Measurements from ENCODE around the gene PML.

Gene PML

DNA sequence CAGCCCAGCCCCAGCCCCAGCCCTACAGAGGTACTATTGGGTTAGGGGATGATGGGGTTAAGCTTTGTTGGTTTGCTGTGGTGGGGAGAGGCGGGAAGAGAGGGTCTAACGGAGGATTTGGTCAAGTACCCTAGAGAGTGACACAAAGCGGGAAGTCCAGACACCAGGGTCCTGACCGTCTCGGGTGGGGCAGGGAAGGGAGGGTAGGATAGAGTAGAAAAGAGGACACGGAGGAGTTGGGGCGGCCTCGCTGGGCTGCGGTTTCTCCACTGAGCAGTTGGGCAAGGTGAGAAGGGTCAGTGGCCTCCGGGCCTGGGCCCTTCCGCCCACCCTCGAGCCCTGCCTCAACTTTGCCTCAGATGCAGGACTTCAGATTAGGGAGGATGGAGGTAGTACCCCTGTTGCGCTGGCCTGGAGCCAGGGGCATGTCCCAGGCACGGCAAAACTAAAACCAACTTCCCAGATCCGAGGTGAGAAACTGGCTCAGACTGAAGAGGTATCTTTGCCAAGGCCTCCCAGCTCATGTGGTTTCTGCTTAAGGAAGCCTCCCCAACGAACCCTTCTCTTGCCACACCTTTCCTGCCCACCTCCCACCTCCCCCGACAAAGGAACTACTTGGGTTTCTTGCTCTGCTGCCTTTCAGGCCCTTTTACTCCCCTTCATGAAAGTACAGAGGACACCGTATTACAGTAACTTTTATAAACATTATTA is 551 bp downstream of the PML start:
- peak overlapping the region; percentile 63 to 93 (median 82) for H3K4me3 ChIP-seq
- peak overlapping the region; percentile 71 to 99 (median 95) for H3K27ac ChIP-seq

DNA sequence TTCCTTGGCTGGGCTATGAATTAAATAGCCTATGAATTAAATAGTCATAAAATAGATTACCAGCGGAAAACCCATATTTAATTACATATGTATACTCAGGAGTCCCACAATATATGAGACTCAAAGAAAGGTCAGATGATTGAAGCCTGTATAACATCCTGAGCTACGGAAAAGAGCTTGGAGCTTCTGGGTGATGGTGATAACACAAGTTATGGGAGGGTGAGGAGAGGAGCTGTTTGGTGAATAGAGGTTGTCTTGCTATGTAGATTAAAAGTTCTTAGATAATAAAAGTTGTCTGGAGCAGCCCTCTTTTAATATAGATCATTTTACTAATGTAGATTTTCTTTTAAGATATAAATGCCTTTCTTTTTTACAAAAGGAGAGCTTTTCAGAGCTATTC is 1.8 kb downstream of the PML start:
- H3K27ac ChIP-seq, result peak overlapping the region in 18 of 21 experiments; percentile 44 to 99 (median 94)
- peak overlapping the region; percentile 9 to 93 (median 71) for H3K4me3 ChIP-seq

DNA sequence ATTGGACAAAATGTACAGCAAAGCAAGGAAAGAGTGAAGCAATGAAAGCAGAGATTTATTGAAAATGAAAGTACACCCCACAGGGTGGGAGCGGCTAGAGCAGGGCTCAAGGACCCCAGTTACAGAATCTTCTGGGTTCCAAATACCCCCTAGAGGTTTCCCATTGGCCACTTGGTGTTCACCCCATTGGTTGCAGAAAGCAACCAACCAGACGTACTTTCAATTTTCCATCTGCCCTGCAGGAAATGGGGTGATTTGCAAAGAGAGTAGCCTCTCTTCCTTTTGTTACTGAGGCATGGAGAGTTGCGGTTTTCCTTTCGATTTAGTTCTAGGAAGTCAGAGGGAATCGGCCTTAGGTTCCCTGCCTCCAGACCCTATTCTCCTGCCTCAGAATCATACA is 2.4 kb downstream of the PML start:
- Histone ChIP-seq H3K27ac (peak overlapping the region in 19 of 21 experiments; percentile 5 to 99 (median 94)), H3K4me3 (peak overlapping the region; percentile 9 to 93 (median 71))

DNA sequence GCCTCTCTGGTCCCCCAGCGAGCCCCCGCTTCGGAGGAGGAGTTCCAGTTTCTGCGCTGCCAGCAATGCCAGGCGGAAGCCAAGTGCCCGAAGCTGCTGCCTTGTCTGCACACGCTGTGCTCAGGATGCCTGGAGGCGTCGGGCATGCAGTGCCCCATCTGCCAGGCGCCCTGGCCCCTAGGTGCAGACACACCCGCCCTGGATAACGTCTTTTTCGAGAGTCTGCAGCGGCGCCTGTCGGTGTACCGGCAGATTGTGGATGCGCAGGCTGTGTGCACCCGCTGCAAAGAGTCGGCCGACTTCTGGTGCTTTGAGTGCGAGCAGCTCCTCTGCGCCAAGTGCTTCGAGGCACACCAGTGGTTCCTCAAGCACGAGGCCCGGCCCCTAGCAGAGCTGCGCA is 3.5 kb downstream of the PML start:
- Histone ChIP-seq H3K4me3 (peak overlapping the region in 2 of 7 experiments; percentile 65 to 82), H3K27ac (peak overlapping the region in 12 of 21 experiments; percentile 13 to 99 (median 92))

DNA sequence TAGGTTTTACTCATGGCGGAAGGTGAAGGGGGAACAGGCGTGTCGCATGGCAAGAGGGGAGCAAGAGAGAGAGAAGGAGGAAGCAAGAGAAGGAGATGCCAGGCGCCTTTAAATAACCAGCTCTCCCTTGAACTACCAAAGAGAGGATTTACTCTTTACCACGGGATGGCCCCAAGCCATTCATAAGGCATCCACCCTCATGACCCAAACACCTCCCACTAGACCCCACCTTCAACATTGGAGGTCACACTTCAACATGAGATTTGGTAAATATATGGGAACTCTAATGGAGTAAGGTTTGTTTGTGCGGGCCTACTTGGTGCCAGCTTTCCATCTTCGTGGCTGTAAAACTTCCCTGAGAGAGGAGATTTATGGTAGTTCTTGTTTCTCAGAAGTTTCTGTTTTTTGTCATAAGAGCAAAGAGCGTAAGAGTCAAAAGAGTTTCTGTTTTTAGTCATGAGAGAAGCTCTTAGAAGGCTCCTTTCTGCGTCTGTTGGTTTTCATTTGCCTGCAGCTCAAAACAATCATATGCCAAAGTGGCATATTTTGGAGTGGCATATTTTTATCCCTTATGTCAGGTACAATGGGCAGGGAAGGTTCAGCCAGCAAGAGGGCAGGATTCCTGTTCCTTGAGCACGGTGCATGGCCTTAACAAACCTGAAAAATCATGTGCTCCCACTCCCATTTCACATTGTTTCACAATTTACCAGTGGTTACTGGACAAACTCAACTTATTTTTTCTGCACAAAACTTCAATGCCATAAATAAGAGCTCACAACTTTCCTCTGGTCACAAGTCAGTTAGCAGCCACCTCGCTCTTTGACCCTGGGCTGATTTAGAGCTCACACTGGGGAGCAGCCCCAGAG is 12.5 kb downstream of the PML start:
- Histone ChIP-seq H3K27ac (peak overlapping the region in 17 of 21 experiments; percentile 0 to 72 (median 35)), H3K4me3 (no peak overlapping the region)

DNA sequence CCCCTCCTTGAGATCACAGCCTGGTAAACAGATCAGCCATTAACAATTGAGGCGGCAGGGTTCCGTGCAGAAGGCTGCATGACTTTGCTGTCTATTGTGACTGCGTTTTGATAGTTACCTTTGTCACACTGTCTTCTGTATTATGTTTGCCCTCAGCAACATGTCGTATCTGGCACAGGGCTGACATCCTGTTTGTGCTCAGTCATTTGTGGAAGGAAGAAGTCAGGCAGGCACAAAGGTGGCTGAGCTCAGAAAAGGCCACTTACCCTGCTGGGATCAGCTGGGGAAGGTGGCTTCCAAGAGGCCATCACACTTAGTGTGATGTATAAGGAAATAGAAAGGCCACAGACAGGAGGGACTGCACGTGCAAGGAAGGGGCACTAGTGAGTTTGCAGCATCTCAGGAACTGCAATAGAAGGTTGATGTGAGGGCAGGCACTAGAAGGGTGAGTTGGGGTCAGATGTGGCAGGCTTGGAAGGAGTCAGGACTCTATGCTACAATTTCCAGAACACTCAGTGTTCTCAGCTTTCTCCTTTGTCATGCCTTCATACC is 13.4 kb downstream of the PML start:
- Histone ChIP-seq H3K4me3 (no peak overlapping the region), H3K27ac (peak overlapping the region in 14 of 21 experiments; percentile 9 to 72 (median 50))

DNA sequence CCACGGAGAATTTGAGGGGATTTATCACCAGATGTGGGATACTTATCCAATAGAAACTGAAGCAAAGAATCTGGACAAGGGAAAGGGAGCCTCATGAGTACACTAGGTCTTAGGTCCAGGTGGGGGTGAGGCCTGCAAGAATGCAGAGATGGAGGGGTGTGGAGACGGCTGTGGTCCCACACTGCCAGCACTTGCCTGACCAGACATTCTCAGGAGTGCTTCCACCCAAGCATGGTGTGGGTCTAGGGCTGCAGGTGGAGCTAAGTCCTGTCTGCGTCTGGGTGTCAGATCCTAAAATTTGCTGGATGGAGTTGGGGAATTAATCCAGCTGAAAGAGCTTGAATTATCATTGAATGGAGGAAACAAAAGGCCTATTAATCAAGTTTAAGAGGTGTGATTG is 14.4 kb downstream of the PML start:
- peak overlapping the region in 7 of 21 experiments; percentile 12 to 72 (median 29) for H3K27ac ChIP-seq
- H3K4me3 ChIP-seq, result no peak overlapping the region

DNA sequence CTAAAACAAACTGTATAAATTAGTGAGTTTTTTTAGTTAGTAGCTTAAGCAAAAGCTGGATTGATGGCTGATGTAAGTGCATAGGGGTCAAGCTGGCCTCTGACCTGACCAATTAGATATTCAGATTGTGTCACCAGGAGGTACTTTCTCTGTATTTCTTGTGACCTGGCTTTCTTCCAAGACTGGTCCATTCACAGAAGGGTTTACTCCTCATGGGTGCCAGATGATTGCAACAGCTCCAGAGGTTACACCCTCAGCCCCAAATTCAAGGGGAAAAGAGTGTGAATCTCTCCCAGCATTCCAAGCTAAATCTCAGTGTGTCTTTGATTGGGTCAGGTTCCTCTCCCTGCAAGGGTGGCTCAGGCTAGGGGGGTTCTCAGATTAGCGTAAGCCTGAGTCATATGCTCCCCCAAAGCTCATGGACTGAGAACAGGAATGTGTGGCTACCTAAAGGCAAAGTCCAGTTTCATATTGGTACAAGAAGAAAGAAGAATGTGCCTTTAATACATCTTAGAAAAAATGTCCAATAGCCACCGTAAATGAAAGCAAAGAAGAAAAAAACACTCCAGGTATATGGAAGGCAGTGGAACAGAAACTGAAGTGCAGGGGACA is 16.5 kb downstream of the PML start:
- H3K27ac ChIP-seq, result peak overlapping the region in 15 of 21 experiments; percentile 4 to 75 (median 33)

DNA sequence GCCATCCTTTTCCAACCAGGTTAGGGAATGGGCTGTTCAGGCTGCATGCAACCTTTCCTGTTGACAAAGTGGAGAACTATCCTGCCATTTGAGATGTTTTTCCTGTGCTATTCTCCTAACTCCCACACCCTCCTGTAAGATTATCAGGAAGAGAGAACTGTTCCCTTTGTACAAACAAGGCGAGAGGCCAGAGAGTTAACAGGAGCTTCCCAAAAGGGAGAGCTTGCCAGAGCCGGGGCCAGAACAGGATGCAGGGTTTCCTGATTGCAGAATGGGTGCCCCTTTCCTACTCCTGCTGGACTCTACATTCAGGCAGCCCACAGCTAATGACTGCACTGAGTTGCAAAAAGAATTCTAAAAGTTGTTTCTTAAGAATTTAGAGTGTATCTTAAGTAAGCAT is 17.1 kb downstream of the PML start:
- peak overlapping the region in 13 of 21 experiments; percentile 4 to 75 (median 39) for H3K27ac ChIP-seq
- no peak overlapping the region for H3K4me3 ChIP-seq

More for the DNA sequence above, 16.5 kb downstream of the PML start:
- H3K4me3 ChIP-seq, result no peak overlapping the region

DNA sequence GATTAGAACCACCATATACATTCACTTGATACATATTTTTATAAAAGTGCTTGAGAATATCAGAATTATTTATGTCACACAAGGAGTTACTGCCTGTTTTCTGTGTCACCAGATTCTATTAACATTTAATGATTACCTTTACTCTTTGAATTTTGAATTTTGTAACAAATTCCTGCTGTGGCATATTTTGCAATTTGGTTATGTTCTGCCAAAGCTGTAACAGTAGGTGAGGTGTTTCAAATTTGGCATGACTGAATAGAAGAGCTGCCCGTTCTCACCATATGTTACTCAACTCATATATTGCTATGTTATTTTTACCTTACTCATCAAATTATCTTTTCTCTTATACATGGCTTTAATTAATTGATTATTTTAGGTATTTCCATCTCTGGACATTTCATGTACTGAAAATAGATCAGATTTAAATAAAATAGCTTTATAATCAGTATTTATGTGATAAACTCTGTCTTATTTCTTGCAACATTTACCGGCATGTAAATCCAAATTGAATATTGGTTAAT is 18.9 kb downstream of the PML start:
- H3K4me3 ChIP-seq, result no peak overlapping the region
- H3K27ac ChIP-seq, result peak overlapping the region in 1 of 21 experiments; percentile 47

DNA sequence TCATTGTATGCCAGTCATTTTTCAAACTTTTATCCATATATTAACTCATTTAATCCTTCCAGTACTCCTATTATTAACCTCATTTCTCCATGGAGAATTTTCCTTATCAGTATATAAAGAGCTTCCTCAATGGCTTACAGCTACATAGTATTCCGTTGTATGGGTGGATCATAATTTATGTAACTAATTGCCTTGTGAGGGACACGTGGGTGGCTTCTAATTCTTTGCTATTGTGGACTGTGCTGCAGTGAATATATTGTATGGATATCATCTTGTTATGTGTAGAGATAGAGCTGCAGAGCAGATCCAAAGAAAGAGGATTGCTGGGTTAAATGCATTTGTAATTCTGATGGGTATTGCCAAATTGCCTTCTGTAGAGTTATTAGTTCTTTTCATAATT is 25.2 kb downstream of the PML start:
- H3K4me3 ChIP-seq, result no peak overlapping the region
- no peak overlapping the region for H3K27ac ChIP-seq

DNA sequence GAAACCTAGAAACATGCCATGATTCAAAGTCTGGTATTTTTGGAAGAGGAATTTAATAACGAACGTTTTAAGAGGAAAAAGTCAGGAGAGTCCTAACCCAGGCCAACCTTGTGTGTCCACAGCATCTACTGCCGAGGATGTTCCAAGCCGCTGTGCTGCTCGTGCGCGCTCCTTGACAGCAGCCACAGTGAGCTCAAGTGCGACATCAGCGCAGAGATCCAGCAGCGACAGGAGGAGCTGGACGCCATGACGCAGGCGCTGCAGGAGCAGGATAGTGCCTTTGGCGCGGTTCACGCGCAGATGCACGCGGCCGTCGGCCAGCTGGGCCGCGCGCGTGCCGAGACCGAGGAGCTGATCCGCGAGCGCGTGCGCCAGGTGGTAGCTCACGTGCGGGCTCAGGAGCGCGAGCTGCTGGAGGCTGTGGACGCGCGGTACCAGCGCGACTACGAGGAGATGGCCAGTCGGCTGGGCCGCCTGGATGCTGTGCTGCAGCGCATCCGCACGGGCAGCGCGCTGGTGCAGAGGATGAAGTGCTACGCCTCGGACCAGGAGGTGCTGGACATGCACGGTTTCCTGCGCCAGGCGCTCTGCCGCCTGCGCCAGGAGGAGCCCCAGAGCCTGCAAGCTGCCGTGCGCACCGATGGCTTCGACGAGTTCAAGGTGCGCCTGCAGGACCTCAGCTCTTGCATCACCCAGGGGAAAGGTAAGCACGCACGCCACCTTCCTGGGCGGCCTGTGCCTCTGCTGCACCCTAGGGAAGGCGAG is 28.4 kb downstream of the PML start:
- Histone ChIP-seq H3K4me3 (no peak overlapping the region), H3K27ac (no peak overlapping the region)

DNA sequence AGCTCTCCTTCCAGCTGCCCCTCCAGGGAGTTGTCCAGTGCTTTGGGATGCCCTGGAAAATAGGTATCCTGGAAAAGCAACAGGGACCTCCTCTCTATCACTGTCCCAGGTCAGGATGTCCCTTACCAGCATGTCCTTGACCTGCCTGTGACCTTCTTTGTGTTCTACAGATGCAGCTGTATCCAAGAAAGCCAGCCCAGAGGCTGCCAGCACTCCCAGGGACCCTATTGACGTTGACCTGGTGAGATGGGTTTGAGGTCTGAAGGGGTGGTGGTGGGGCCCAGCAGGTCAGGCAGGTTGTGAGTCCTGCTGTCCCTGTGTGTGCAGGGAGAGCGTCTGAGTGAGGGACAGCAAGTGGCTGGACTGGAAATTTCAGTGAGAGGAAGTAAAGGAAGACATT is 30.2 kb downstream of the PML start:
- Histone ChIP-seq H3K4me3 (no peak overlapping the region), H3K27ac (peak overlapping the region in 4 of 21 experiments; percentile 14 to 49 (median 37))

DNA sequence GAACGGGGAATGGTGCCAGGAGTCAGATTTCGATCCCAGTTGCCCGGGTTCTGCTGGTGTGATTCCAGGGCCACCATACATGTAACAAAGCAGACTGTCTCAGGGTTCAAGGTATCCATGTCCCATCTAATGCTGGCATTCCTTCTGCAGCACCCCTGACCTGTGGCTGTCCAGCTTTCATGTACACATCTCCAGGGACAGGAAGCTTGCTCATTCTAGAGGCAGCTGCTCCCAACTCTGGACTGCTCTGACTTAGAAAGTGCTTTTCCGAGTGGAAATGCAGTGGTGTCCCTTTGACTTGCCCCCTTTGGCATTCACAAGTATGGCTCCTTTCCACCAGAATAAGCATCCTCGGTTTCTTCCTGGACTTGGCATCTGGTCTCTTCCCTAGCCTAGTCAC is 30.9 kb downstream of the PML start:
- no peak overlapping the region for H3K4me3 ChIP-seq
- H3K27ac ChIP-seq, result peak overlapping the region in 1 of 21 experiments; percentile 42

DNA sequence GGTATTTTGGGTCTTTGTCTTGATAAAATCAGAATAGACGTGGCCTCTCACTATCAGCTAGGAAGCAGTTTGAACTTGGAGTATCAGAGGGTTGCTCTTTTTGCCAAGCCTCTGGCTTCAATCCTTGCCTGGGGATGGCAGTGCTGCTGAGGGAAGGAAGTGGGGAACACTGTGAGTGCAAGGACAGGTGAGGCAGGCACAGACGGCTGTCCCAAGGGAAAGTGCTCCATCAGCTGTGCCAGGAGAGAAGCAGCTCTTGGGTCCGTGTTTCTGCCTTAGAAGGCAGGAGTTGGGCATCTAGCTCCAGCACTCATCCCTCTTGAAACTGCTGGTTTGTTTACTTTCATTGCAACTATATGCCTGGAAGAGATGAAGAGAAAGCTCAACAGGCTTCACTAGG is 33.2 kb downstream of the PML start:
- Histone ChIP-seq H3K27ac (no peak overlapping the region), H3K4me3 (no peak overlapping the region)

DNA sequence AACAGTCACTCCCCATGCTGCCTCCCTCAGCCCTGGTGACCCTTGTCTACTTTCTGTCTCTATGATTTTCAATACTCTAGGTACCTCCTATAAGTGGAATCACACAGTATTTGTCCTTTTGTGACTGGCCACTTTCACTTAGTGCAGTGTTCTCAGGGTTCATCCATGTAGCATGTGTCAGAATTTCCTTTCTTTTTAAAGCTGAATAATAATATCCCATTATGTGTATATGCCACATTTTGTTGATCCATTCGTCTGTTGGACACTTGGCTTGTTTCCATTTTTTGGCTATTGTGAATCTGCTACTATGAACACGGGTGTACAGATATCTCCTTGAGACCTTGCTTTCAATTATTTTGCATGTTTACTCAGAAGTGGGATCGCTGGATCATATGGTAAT is 34.1 kb downstream of the PML start:
- no peak overlapping the region for H3K4me3 ChIP-seq
- no peak overlapping the region for H3K27ac ChIP-seq

DNA sequence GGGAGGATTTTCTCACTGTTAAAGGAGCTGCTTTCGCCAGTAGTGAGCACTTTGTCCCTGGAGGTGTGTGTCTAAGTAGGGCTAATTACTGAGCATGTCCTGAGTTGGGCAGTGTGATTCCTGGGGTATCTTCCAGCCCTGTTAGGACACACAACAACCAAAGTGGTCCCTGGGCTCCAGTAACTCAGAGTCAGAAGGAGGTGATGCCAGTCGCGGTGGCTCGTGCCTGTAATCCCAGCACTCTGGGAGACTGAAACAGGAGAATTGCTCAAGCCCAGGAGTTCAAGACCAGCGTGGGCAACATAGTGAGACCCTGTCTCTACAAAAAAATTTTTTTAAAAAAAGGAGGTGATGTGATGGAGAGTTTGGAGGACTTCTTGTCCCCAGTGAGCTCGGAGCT is 37.5 kb downstream of the PML start:
- Histone ChIP-seq H3K4me3 (no peak overlapping the region), H3K27ac (no peak overlapping the region)

DNA sequence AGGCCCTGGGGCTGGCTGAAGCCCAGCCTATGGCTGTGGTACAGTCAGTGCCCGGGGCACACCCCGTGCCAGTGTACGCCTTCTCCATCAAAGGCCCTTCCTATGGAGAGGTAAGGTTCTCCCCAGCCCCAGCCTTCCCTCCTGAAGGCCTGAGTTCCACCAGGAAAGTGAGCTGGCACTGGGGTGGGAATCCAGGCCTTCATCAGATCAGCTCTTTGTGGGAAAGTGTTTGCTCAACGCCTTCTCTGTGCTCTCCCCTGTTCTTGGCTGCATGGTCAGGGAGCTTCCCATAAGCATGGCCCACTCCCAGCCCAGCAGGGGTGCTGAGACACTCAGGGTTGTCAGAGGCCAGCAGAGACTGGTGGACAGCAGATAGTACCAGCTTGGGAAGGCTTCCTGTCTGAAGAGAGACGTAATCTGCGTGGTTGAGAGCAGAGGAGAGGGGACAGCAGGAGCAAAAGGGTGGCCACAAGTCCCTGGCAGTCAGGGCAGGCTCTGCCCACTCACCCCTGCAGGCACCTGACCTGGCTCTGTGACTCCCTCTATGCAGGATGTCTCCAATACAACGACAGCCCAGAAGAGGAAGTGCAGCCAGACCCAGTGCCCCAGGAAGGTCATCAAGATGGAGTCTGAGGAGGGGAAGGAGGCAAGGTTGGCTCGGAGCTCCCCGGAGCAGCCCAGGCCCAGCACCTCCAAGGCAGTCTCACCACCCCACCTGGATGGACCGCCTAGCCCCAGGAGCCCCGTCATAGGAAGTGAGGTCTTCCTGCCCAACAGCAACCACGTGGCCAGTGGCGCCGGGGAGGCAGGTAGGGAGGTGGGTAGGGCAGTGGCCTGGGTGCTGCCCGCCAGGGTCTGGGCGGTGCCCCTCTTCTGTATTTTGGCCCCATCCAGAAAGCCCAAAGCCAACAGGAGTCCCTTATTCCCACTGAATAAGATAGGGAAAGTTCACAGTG is 38.4 kb downstream of the PML start:
- no peak overlapping the region for H3K4me3 ChIP-seq
- peak overlapping the region in 5 of 21 experiments; percentile 4 to 20 (median 13) for H3K27ac ChIP-seq

Data from skin epidermis (tissue), 12 donors.